ENCODE measurements around the gene MNT.
A peak's percentile ranks its signal among the peaks of the same experiment; 100 is the strongest.

MNT gene

GRCh38 chr17:2391597-2392251 is 9.1 kb downstream of the MNT start:
- no peaks in the 10 kb centered on the region for H3K27me3 Mint-ChIP-seq
- H3K36me3 Mint-ChIP-seq (ENCODE audit: insufficient read depth) = peaks cover 33% of the 10 kb centered on the region
- no peaks in the 10 kb centered on the region for H3K9me3 Mint-ChIP-seq
- H3K27ac Mint-ChIP-seq (ENCODE audit: low read depth) = peak overlapping the region; percentile 98
- peaks cover 47% of the 10 kb centered on the region for H3K4me1 Mint-ChIP-seq
- peak overlapping the region; percentile 88 for H3K4me3 Mint-ChIP-seq
- DNase-seq (ENCODE audit: low spot score in 2 of 2) (no peak), ATAC-seq (replicated peaks; ENCODE audit: extremely low read depth, poor library complexity, severe bottlenecking) (no peak)

DNA sequence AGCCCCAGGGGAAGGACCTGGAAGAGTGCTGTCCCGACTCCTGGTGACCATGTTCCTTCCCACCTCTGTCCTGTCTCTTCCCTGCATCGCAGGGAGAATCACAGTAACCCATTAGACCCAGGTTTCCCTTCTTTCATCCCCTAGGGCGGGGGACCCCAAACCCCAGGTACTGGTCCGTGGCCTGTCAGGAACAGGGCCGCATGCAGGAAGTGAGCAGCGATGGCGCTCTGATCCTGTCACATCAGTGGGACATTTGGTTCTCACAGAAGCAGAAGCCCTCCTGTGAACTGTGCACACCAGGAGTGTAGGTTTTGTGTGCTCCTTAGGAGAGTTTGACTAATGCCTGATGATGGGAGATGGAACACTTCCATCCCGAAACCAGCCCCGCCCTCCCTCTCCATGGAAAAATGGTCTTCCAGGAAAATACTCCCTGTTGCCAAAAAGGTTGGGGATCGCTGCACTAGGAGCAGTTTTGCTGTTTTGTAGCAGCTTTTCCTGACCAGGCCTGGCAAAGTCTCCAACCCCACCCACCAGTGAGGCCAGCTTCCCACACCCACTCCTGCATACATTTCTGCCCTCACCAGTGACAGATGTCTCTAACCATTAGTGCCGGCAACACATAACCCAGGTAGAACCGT is 10.5 kb downstream of the MNT start:
- H3K27ac Mint-ChIP-seq (ENCODE audit: low read depth) = peak overlapping the region; percentile 81
- DNase-seq (ENCODE audit: low spot score in 2 of 2) = no peak
- H3K4me3 Mint-ChIP-seq = no peak overlapping the region
- no peak for ATAC-seq (replicated peaks; ENCODE audit: extremely low read depth, poor library complexity, severe bottlenecking)
- peaks cover 37% of the 10 kb centered on the region for H3K36me3 Mint-ChIP-seq (ENCODE audit: insufficient read depth)
- peaks cover 39% of the 10 kb centered on the region for H3K4me1 Mint-ChIP-seq
- no peaks in the 10 kb centered on the region for H3K27me3 Mint-ChIP-seq
- H3K9me3 Mint-ChIP-seq = no peaks in the 10 kb centered on the region

DNA sequence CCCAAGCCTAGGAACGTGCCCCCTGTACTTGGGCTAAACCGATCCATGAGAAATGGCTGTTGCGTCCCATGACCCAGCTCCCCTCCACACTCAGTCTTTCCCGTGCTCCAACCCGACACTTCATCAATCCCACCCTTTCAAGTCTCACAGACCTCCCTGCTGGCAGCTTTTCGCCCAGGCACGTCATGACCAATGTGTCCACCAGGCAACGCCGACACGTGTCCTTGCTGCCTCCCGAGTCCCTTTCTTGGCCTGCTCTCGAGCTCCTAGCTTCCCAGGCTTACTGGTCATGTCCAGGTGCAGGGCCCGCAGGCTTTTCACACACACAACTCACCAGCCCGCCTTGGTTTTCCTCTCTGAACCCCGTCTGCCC is 12.2 kb downstream of the MNT start:
- Mint-ChIP-seq H3K36me3 (ENCODE audit: insufficient read depth) (peaks cover 35% of the 10 kb centered on the region), H3K4me3 (peak overlapping the region; percentile 35), H3K27ac (ENCODE audit: low read depth) (peak overlapping the region; percentile 81)

DNA sequence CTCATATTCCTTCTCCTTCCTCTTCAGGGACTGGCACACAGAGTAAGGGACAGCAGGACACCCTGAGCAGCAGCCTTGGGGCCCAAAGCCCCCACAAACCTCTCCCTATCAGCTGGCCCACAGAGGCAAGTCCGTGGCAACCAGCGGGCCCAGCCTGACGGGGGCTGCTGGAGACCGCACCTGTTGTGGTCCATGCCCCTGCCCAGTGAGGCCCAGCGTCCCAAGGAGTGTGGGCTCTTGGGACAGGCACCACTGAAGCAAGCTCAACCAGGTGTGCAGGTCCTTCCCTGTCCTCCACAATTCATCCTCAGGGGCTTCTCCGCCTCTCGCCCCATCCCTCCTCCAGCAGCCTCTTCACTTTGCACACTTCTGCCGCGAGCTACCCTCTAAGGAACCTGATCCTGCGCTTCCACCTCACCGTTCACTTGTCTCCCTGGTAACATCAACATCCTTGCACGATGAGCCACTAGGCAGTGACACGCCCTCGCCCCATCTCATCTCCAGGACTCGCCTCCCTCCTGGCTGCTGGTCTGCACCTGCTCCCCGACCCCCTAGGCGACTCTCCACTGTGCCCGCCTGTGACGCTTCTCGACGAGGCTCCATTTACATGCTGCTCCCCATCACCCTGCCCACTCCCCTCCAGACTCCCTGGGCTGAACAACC is 12.7 kb downstream of the MNT start:
- Mint-ChIP-seq H3K9me3 (no peaks in the 10 kb centered on the region), H3K27me3 (no peaks in the 10 kb centered on the region), H3K36me3 (ENCODE audit: insufficient read depth) (peaks cover 30% of the 10 kb centered on the region), H3K4me1 (peaks cover 34% of the 10 kb centered on the region), H3K27ac (ENCODE audit: low read depth) (peak overlapping the region; percentile 81), H3K4me3 (peak overlapping the region; percentile 35)
- ATAC-seq (replicated peaks; ENCODE audit: extremely low read depth, poor library complexity, severe bottlenecking) = no peak
- no peak for DNase-seq (ENCODE audit: low spot score in 2 of 2)

More for the DNA sequence above, 12.2 kb downstream of the MNT start:
- no peak for DNase-seq (ENCODE audit: low spot score in 2 of 2)
- Mint-ChIP-seq H3K27me3 (no peaks in the 10 kb centered on the region), H3K4me1 (peaks cover 34% of the 10 kb centered on the region), H3K9me3 (no peaks in the 10 kb centered on the region)
- no peak for ATAC-seq (replicated peaks; ENCODE audit: extremely low read depth, poor library complexity, severe bottlenecking)

- no peak overlapping the region for H3K4me3 Mint-ChIP-seq
- H3K36me3 Mint-ChIP-seq (ENCODE audit: insufficient read depth) = peaks cover 29% of the 10 kb centered on the region
- no peaks in the 10 kb centered on the region for H3K27me3 Mint-ChIP-seq
- H3K27ac Mint-ChIP-seq (ENCODE audit: low read depth) = peak overlapping the region; percentile 81
- peaks cover 32% of the 10 kb centered on the region for H3K4me1 Mint-ChIP-seq
- ATAC-seq (replicated peaks; ENCODE audit: extremely low read depth, poor library complexity, severe bottlenecking) = no peak
- no peaks in the 10 kb centered on the region for H3K9me3 Mint-ChIP-seq
- no peak for DNase-seq (ENCODE audit: low spot score in 2 of 2)
Measured at GRCh38 chr17:2387086-2388019, 13.5 kb downstream of the MNT start.

DNA sequence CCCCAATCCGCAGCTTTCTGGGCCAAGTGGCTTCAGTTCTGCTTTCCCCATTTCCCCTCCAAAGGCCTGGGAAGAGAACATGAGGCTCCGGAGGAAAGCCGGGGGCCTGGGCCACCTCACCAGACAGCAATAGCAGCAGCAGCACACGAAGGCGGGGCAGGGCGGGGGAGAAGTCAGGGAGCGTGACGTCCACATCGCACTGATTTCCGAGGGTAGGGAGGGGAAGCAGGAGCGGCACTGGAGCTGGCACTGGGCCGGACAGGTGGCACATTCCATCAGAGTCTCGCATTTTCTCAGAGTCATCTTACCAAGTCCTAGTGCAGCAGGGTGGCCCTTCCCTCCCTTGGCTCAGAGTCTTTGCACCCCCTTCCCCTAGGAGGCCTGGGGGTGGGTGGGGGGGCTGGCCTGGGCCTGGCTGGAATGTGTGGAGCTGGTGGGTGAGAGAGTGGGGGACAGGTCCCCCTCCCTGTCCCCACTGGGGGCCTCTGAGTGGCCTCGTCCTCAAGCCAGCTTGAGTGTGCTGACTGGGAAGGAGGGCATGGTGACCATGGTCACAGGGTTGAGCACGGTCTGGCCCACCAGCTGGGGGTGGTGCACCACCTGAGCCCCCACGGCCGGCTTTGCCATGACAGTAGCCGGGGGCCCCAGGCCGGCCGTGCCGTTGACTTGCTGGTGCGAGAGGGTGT is 14.3 kb downstream of the MNT start:
- Mint-ChIP-seq H3K4me1 (peaks cover 24% of the 10 kb centered on the region), H3K27me3 (no peaks in the 10 kb centered on the region), H3K27ac (ENCODE audit: low read depth) (peak overlapping the region; percentile 41), H3K9me3 (no peaks in the 10 kb centered on the region), H3K4me3 (no peak overlapping the region), H3K36me3 (ENCODE audit: insufficient read depth) (peaks cover 26% of the 10 kb centered on the region)
- DNase-seq (ENCODE audit: low spot score in 2 of 2) (no peak), ATAC-seq (replicated peaks; ENCODE audit: extremely low read depth, poor library complexity, severe bottlenecking) (no peak)

DNA sequence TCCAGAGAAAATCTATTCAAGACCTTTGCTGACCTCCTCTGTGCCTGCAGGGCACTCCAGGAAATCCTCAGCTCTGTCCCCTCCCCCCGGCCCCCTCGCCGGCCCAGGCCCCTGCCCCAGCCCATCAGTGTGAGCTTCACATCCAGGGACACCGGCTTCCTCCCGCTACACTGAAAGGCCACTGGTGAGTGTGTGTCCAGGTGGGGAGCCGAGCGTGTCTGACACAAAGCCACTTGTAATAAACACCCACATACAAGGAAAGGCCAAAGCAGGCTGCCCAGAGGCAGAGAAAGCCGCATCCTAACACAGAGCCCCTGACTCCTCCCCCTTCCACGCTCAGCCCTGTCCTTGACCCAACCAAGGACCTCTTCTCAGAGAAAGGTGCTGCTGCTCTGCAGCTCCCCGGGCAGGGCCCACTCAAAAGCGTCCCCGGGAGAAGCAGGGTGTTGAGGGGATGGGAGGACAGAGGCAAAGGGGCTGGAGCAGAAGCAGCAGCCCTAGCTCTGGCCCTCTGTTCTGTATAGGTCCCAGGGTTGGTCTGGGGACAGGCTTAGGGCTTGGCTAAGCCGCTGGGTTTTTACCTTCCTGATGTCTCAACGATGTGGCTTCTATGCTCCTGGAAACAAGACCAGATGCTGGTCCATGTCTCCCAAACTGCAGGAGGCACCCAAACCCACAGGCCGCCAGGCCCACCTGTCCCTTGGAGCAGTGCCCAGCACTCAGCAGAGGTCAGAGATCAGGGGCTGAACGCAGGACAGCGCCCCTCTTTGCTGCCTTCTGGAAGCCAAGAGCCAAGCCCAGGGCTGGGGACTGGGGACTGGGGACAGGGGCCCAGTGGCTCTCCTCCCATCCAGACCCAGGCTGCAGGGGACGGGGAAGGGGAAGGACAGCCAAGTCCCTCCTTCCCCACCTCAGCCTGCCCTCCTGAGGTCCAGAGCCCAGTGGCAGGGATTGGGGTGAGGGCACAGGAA is 15.3 kb downstream of the MNT start:
- ATAC-seq (replicated peaks; ENCODE audit: extremely low read depth, poor library complexity, severe bottlenecking) (no peak), DNase-seq (ENCODE audit: low spot score in 2 of 2) (no peak)
- Mint-ChIP-seq H3K9me3 (no peaks in the 10 kb centered on the region), H3K27ac (ENCODE audit: low read depth) (no peak overlapping the region), H3K36me3 (ENCODE audit: insufficient read depth) (peaks cover 26% of the 10 kb centered on the region), H3K4me3 (no peak overlapping the region), H3K4me1 (peaks cover 20% of the 10 kb centered on the region), H3K27me3 (no peaks in the 10 kb centered on the region)

DNA sequence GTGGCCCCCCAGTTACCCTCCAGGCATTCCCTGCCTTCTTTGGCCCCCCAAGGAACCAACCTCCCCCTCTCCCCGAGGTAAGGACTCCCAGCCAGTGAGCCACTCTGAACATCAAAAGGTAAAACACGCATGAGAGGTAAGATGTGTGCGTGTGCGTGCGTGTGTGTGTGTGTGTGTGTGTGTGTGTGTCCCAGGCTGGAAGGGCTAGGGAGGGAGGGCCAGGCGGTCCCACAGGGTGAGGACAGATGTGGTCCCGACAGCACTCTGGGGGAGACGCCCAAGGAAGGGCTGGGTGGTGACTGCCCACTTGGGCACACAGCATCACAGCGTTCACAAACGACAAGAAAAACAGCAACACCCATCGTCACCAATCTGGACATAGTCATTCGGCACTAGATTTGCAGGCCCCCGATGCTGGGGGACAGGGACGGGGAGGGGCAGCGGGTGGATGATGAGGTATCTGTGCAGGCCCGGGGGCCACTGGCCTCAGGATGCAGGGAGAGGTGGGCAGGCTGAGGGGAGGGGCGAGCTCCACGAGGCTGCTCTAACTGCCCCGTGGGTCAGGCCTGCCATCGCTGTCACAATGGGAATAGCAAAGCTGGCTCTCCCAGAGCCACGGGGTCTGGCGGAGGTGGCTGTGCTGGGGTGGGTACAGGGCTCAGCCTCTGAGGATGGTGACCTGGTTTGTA is 16.3 kb downstream of the MNT start:
- ATAC-seq (replicated peaks; ENCODE audit: extremely low read depth, poor library complexity, severe bottlenecking) = no peak
- no peaks in the 10 kb centered on the region for H3K9me3 Mint-ChIP-seq
- peak overlapping the region; percentile 76 for H3K27ac Mint-ChIP-seq (ENCODE audit: low read depth)
- peaks cover 14% of the 10 kb centered on the region for H3K4me1 Mint-ChIP-seq
- no peaks in the 10 kb centered on the region for H3K27me3 Mint-ChIP-seq
- H3K4me3 Mint-ChIP-seq = no peak overlapping the region
- DNase-seq (ENCODE audit: low spot score in 2 of 2) = no peak
- peaks cover 23% of the 10 kb centered on the region for H3K36me3 Mint-ChIP-seq (ENCODE audit: insufficient read depth)

GRCh38 chr17:2383628-2384167 is 17.2 kb downstream of the MNT start:
- no peak for DNase-seq (ENCODE audit: low spot score in 2 of 2)
- H3K4me3 Mint-ChIP-seq = no peak overlapping the region
- peaks cover 7% of the 10 kb centered on the region for H3K4me1 Mint-ChIP-seq
- ATAC-seq (replicated peaks; ENCODE audit: extremely low read depth, poor library complexity, severe bottlenecking) = no peak
- H3K36me3 Mint-ChIP-seq (ENCODE audit: insufficient read depth) = peaks cover 19% of the 10 kb centered on the region
- no peaks in the 10 kb centered on the region for H3K27me3 Mint-ChIP-seq
- H3K9me3 Mint-ChIP-seq = no peaks in the 10 kb centered on the region
- peak overlapping the region; percentile 84 for H3K27ac Mint-ChIP-seq (ENCODE audit: low read depth)

DNA sequence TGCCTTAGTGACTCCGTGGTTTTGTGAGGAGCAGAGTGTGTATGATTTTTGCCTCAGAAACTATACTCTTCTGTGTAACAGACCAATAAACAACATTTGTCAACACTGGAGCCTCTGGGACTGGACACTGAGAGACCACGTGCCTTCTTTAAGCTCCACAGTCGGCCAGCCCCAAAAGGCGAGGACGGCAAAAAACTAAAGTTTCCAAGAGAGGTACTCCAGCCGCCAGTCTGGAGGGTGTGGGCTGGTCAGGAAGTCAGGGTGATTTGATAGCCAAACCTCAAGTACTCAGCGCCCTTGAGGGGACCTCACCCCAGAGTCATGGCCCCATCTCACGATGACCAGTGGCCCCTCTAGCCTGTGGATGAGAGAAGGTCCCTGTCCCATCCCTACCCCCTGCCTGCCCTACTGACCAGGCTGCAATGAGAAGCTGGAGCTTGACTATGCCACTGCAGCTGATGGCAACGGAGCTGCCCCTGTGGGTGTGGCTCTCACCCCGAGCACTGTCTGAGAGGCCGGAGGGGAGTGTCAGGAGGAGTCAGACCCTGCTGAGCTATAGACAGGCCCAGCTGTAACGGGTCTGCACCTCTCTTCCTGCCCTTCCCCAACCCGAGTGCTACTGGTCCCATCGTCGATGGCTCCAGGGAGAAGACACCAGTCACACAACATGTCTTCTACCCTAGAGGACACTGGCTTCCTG is 19.8 kb downstream of the MNT start:
- Mint-ChIP-seq H3K9me3 (no peaks in the 10 kb centered on the region), H3K36me3 (ENCODE audit: insufficient read depth) (peaks cover 18% of the 10 kb centered on the region), H3K4me3 (no peak overlapping the region), H3K27ac (ENCODE audit: low read depth) (no peak overlapping the region), H3K4me1 (no peaks in the 10 kb centered on the region), H3K27me3 (no peaks in the 10 kb centered on the region)
- DNase-seq (ENCODE audit: low spot score in 2 of 2) = no peak
- no peak for ATAC-seq (replicated peaks; ENCODE audit: extremely low read depth, poor library complexity, severe bottlenecking)
